ENCODE data around the gene NEGR1.

GRCh38 chr1:71967670-71968069, 314.7 kb downstream of the NEGR1 start:
- TF ChIP-seq, protein P1, sequence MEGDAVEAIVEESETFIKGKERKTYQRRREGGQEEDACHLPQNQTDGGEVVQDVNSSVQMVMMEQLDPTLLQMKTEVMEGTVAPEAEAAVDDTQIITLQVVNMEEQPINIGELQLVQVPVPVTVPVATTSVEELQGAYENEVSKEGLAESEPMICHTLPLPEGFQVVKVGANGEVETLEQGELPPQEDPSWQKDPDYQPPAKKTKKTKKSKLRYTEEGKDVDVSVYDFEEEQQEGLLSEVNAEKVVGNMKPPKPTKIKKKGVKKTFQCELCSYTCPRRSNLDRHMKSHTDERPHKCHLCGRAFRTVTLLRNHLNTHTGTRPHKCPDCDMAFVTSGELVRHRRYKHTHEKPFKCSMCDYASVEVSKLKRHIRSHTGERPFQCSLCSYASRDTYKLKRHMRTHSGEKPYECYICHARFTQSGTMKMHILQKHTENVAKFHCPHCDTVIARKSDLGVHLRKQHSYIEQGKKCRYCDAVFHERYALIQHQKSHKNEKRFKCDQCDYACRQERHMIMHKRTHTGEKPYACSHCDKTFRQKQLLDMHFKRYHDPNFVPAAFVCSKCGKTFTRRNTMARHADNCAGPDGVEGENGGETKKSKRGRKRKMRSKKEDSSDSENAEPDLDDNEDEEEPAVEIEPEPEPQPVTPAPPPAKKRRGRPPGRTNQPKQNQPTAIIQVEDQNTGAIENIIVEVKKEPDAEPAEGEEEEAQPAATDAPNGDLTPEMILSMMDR (IDR thresholded peaks at IDR 0.05): no peak
- TF ChIP-seq POLR2A (IDR thresholded peaks at IDR 0.05): no peak

All from testis (tissue), 2 donors.